NCI-H146 treated with DMSO at 0.1 percent for 48 hours (cell line): ENCODE results near the gene ST7L.
"Not testable (repeated sequence)": the region's sequence is repeated elsewhere in the genome, so short reads cannot be mapped to it uniquely, and the experiment has no call there.

ENCODE experiments used
- DNase-seq: peaks from one replicate; lab custom pipeline; 2025; ENCODE audit not compliant: unreplicated experiment; lab: John Stamatoyannopoulos, UW

The ST7L gene

GRCh38 chr1:112502826-112503225 is 116.1 kb downstream of the ST7L start:
- no peak for DNase-seq

- peak; percentile 28 for DNase-seq
Observed at GRCh38 chr1:112501810-112502641, 116.9 kb downstream of the ST7L start.

GRCh38 chr1:112496290-112496689 is 122.7 kb downstream of the ST7L start:
- no peak for DNase-seq

- DNase-seq, result no peak
Observed at GRCh38 chr1:112493351-112493750, 125.6 kb downstream of the ST7L start.

- DNase-seq, result no peak
Observed at GRCh38 chr1:112492076-112492475, 126.9 kb downstream of the ST7L start.

GRCh38 chr1:112488141-112488540 is 130.8 kb downstream of the ST7L start:
- no peak for DNase-seq

GRCh38 chr1:112487686-112488085 is 131.3 kb downstream of the ST7L start:
- not testable (repeated sequence) for DNase-seq

- not testable (repeated sequence) for DNase-seq
Observed at GRCh38 chr1:112486063-112486462, 132.9 kb downstream of the ST7L start.

GRCh38 chr1:112478314-112478713 is 140.6 kb downstream of the ST7L start:
- no peak for DNase-seq

- DNase-seq, result no peak
Observed at GRCh38 chr1:112477550-112477949, 141.4 kb downstream of the ST7L start.
